NCI-H2196 treated with DMSO at 0.1 percent for 48 hours (cell line): Measurements from ENCODE around the gene PLA2G7.
"Not testable (repeated sequence)": the region's sequence is repeated elsewhere in the genome, so short reads cannot be mapped to it uniquely, and the experiment has no call there.

Experiments
- DNase-seq: peaks from one replicate; lab custom pipeline; 2025; ENCODE audit not compliant: unreplicated experiment; lab: John Stamatoyannopoulos, UW

The PLA2G7 gene

GRCh38 chr6:46749731-46750130, 14.6 kb upstream of the PLA2G7 start:
- DNase-seq = no peak

- no peak for DNase-seq
These were observed 13.8 kb upstream of the PLA2G7 start for GRCh38 chr6:46748940-46749503.

- no peak for DNase-seq
These were observed 11.5 kb upstream of the PLA2G7 start, which contains the start of gene ANKRD66 for GRCh38 chr6:46746696-46747095. Gene ANKRD66, plus strand, starts transcription at chr6:46746933. Its CDS starts 5,016 bp downstream, at chr6:46751949.

- DNase-seq = no peak
These were observed 10.8 kb upstream of the PLA2G7 start for GRCh38 chr6:46745973-46746372.

- not testable (repeated sequence) for DNase-seq
These were observed 9.1 kb upstream of the PLA2G7 start for GRCh38 chr6:46744159-46744725.

GRCh38 chr6:46743425-46744158, 8.4 kb upstream of the PLA2G7 start:
- DNase-seq = no peak

GRCh38 chr6:46741910-46742309, 6.7 kb upstream of the PLA2G7 start:
- DNase-seq = no peak

- no peak for DNase-seq
These were observed 6.3 kb upstream of the PLA2G7 start for GRCh38 chr6:46741482-46741881.

GRCh38 chr6:46736906-46737305, 1.7 kb upstream of the PLA2G7 start:
- DNase-seq = no peak

GRCh38 chr6:46735720-46736031, 501 bp upstream of the PLA2G7 start:
- no peak for DNase-seq

GRCh38 chr6:46733341-46733801, 1.8 kb downstream of the PLA2G7 start:
- no peak for DNase-seq

- DNase-seq = no peak
These were observed 4.2 kb downstream of the PLA2G7 start for GRCh38 chr6:46730921-46731461.

GRCh38 chr6:46729787-46730326, 5.3 kb downstream of the PLA2G7 start:
- no peak for DNase-seq

GRCh38 chr6:46720401-46720800, 14.8 kb downstream of the PLA2G7 start:
- DNase-seq = no peak

GRCh38 chr6:46719099-46719498, 16.1 kb downstream of the PLA2G7 start:
- no peak for DNase-seq

- no peak for DNase-seq
These were observed 20.0 kb downstream of the PLA2G7 start for GRCh38 chr6:46715141-46715540.

- DNase-seq = no peak
These were observed 23.7 kb downstream of the PLA2G7 start for GRCh38 chr6:46711491-46711890.

GRCh38 chr6:46706464-46706863, 28.7 kb downstream of the PLA2G7 start:
- no peak for DNase-seq

GRCh38 chr6:46704562-46704961, 30.6 kb downstream of the PLA2G7 start:
- no peak for DNase-seq

- no peak for DNase-seq
These were observed 35.2 kb downstream of the PLA2G7 start for GRCh38 chr6:46699970-46700369.

GRCh38 chr6:46690911-46691451, 44.2 kb downstream of the PLA2G7 start:
- no peak for DNase-seq
